CD14-positive monocyte (primary cell): Measurements from ENCODE around the gene SLC25A22. TPM values are rescaled to one million over a fixed set of nuclear protein-coding genes. Genes with fewer than 3 reads are reported as not detected.

Experiments
- DNase-seq, 3 donors: peaks; one replicate each; pipeline ENCODE4 v3.0.0-alpha.2; 2011 to 2022
- H2AFZ ChIP-seq: 2 replicates; pipeline ENCODE4 v1.6.0; 2012; ENCODE audit warnings: mild to moderate bottlenecking, low read depth, low read length, inconsistent platforms; ENCODE audit not compliant: insufficient read depth, poor library complexity, severe bottlenecking
- H3K27ac ChIP-seq, 2 donors: 1 replicate in 1 of 2; 2 replicates in 1 of 2; pipeline ENCODE4 v1.5.1; 2012 to 2013; ENCODE audit warnings: low read length in 2 of 2, control low read depth in 1 of 2, inconsistent platforms in 1 of 2, low read depth in 1 of 2, mild to moderate bottlenecking in 1 of 2
- H3K27me3 ChIP-seq, 2 donors: one replicate each; pipeline versions ENCODE4 v1.6.0 to v1.6.1; 2011 to 2013; ENCODE audit warnings: low read length in 2 of 2; ENCODE audit not compliant: control insufficient read depth in 2 of 2, insufficient read depth in 2 of 2
- H3K36me3 ChIP-seq, 2 donors: replicated peaks in 1 of 2; 1 replicate in 1 of 2; 2 replicates in 1 of 2; pipeline versions ENCODE4 v1.5.1 to v1.6.1; 2012 to 2013; ENCODE audit warnings: low read length in 2 of 2, control low read depth in 1 of 2, inconsistent platforms in 1 of 2, mild to moderate bottlenecking in 1 of 2; ENCODE audit not compliant: insufficient read depth in 2 of 2, control insufficient read depth in 1 of 2
- H3K4me1 ChIP-seq, 2 donors: 1 replicate in 1 of 2; 2 replicates in 1 of 2; pipeline versions ENCODE4 v1.5.1 to v1.6.1; 2012 to 2013; ENCODE audit warnings: low read length in 2 of 2, control low read depth in 1 of 2, inconsistent platforms in 1 of 2, mild to moderate bottlenecking in 1 of 2, moderate library complexity in 1 of 2; ENCODE audit not compliant: insufficient read depth in 2 of 2, control insufficient read depth in 1 of 2
- H3K4me2 ChIP-seq: replicated peaks from 2 replicates; pipeline ENCODE3; 2012; ENCODE audit warnings: low read length, moderate library complexity, mild to moderate bottlenecking; ENCODE audit not compliant: poor library complexity, severe bottlenecking; ENCODE audit errors: extremely low read depth
- H3K4me3 ChIP-seq, 3 experiments: fragments of 200-600 bp in 1 of 3; sonication (generic) in 1 of 3; replicated peaks in 1 of 3; 1 replicate in 2 of 3; 2 replicates in 1 of 3; pipeline ENCODE4 v1.5.1; 2011 to 2013; ENCODE audit warnings: low read length in 3 of 3, mild to moderate bottlenecking in 3 of 3, control low read depth in 2 of 3, low read depth in 2 of 3, inconsistent platforms in 1 of 3, moderate library complexity in 1 of 3
- H3K79me2 ChIP-seq: 2 replicates; pipeline ENCODE4 v1.6.0; 2012; ENCODE audit warnings: mild to moderate bottlenecking, control low read depth, inconsistent platforms, low read length, moderate library complexity; ENCODE audit not compliant: insufficient read depth
- H3K9ac ChIP-seq: 2 replicates; pipeline ENCODE4 v1.6.0; 2017; ENCODE audit warnings: low read length, mild to moderate bottlenecking; ENCODE audit not compliant: insufficient read depth, poor library complexity, severe bottlenecking
- H3K9me3 ChIP-seq, 2 donors: replicated peaks in 1 of 2; 1 replicate in 1 of 2; 2 replicates in 1 of 2; pipeline versions ENCODE4 v1.5.1 to v1.6.1; 2012 to 2013; ENCODE audit warnings: low read length in 2 of 2, control low read depth in 1 of 2; ENCODE audit not compliant: control insufficient read depth in 1 of 2, insufficient read depth in 1 of 2
- H4K20me1 ChIP-seq: 2 replicates; pipeline ENCODE4 v1.6.0; 2012; ENCODE audit warnings: mild to moderate bottlenecking, low read length, control low read depth, moderate library complexity; ENCODE audit not compliant: insufficient read depth
- H3K27ac Mint-ChIP-seq, 7 donors: one replicate each; pipeline ENCODE4 v1.8.0; 2020; ENCODE audit warnings: mild to moderate bottlenecking in 7 of 7, mixed read lengths in 7 of 7, moderate library complexity in 6 of 7, inconsistent platforms in 2 of 7
- H3K27me3 Mint-ChIP-seq, 3 donors: one replicate each; pipeline ENCODE4 v1.8.0; 2021 to 2022; ENCODE audit warnings: low read depth in 3 of 3, mild to moderate bottlenecking in 3 of 3, mixed read lengths in 3 of 3, moderate library complexity in 3 of 3, inconsistent platforms in 1 of 3
- H3K36me3 Mint-ChIP-seq, 2 donors: one replicate each; pipeline ENCODE4 v1.8.0; 2020; ENCODE audit warnings: mixed read lengths in 2 of 2, inconsistent platforms in 1 of 2, mild to moderate bottlenecking in 1 of 2
- H3K4me1 Mint-ChIP-seq: one replicate; pipeline ENCODE4 v1.8.0; 2020; ENCODE audit warnings: mild to moderate bottlenecking, mixed read lengths
- H3K4me3 Mint-ChIP-seq, 2 donors: one replicate each; pipeline ENCODE4 v1.8.0; 2020; ENCODE audit warnings: mild to moderate bottlenecking in 2 of 2, mixed read lengths in 2 of 2, moderate library complexity in 1 of 2
- H3K9me3 Mint-ChIP-seq, 7 donors: one replicate each; pipeline ENCODE4 v1.8.0; 2020 to 2022; ENCODE audit warnings: mixed read lengths in 7 of 7, mild to moderate bottlenecking in 6 of 7, moderate library complexity in 6 of 7, inconsistent platforms in 2 of 7
- CTCF ChIP-seq: fragments of 200-600 bp; IDR thresholded peaks from one replicate; pipeline ENCODE4 v1.8.0; 2022; ENCODE audit warnings: antibody characterized with exemption, mild to moderate bottlenecking
- WGBS: methylation state at CpG from one replicate; pipeline ENCODE4 v1.1.5; 2013; ENCODE audit warnings: missing lambda C conversion rate; ENCODE audit not compliant: insufficient coverage; 5-methylcytosine and 5-hydroxymethylcytosine counted together
- intact Hi-C, 2 donors: fragments of 100-400 bp; cut with micrococcal nuclease; formaldehyde crosslinking; loops; one replicate each; pipeline versions ENCODE4 v1.15.0 to v1.15.1; 2023
- polyA plus RNA-seq, 3 donors: library from polyadenylated mRNA; depleted of rRNA in 1 of 3; unstranded in 2 of 3; stranded (reverse) in 1 of 3; fragments of 300-500 nt in 2 of 3; fragments of >200 nt in 1 of 3; fragmentation: Illumina TruSeq in 2 of 3; gene quantifications; 1 replicate in 2 of 3; 2 replicates in 1 of 3; pipeline ENCODE4 v1.2.3, GENCODE V29; 2012 to 2021

Gene SLC25A22
- polyA plus RNA-seq, 3 donors = 4.4 to 20.9 (median 5.6) TPM

GRCh38 chr11:792535-792821, 5.6 kb downstream of the SLC25A22 start:
- Histone ChIP-seq H2AFZ (no peak overlapping the region), H3K9me3 (no peaks in the 10 kb centered on the region), H4K20me1 (peaks cover 12% of the 10 kb centered on the region), H3K27ac (no peak overlapping the region), H3K4me2 (no peak overlapping the region), H3K4me1 (peaks cover 23% of the 10 kb centered on the region in 2 donors), H3K36me3 (peaks cover 5 to 9% of the 10 kb centered on the region in 2 donors), H3K4me3 (no peak overlapping the region), H3K79me2 (peaks cover 15% of the 10 kb centered on the region), H3K9ac (no peak overlapping the region), H3K27me3 (peaks cover 4 to 28% of the 10 kb centered on the region in 2 donors)
- Mint-ChIP-seq H3K27ac (no peak overlapping the region), H3K4me3 (no peak overlapping the region), H3K27me3 (peaks cover 15 to 31% (median 20%) of the 10 kb centered on the region in 3 donors), H3K36me3 (peaks cover 15 to 17% of the 10 kb centered on the region in 2 donors), H3K4me1 (peaks cover 17% of the 10 kb centered on the region), H3K9me3 (peaks cover 0 to 2% (median 0%) of the 10 kb centered on the region in 7 donors)
- DNase-seq = no peak
- no peak for TF ChIP-seq CTCF
- intact Hi-C loops = no loop called here
- WGBS = 94% methylated on average over 13 of the region's 15 CpGs

GRCh38 chr11:791658-792534, 6.2 kb downstream of the SLC25A22 start:
- Histone ChIP-seq H3K27me3 (peaks cover 4 to 28% of the 10 kb centered on the region in 2 donors), H3K9ac (no peak overlapping the region), H3K27ac (no peak overlapping the region), H3K4me1 (peaks cover 17% of the 10 kb centered on the region in 2 donors), H4K20me1 (peaks cover 12% of the 10 kb centered on the region), H3K4me2 (no peak overlapping the region), H2AFZ (no peak overlapping the region), H3K9me3 (no peaks in the 10 kb centered on the region), H3K4me3 (no peak overlapping the region), H3K36me3 (peaks cover 5 to 9% of the 10 kb centered on the region in 2 donors), H3K79me2 (peaks cover 14% of the 10 kb centered on the region)
- Mint-ChIP-seq H3K4me3 (no peak overlapping the region), H3K27me3 (peaks cover 15 to 34% (median 20%) of the 10 kb centered on the region in 3 donors), H3K4me1 (peaks cover 12% of the 10 kb centered on the region), H3K9me3 (peaks cover 0 to 2% (median 0%) of the 10 kb centered on the region in 7 donors), H3K27ac (no peak overlapping the region), H3K36me3 (peaks cover 15 to 17% of the 10 kb centered on the region in 2 donors)
- DNase-seq = no peak
- intact Hi-C loops = no loop called here
- TF ChIP-seq CTCF = no peak
- WGBS = 95% methylated on average over 38 of the region's 49 CpGs
